Kasumi-1 (cell line): ENCODE data around the gene P3H2.
"Not testable (repeated sequence)": the region's sequence is repeated elsewhere in the genome, so short reads cannot be mapped to it uniquely, and the experiment has no call there.

Experiments used
- DNase-seq, 2 experiments: peaks; one replicate each; lab custom pipeline; 2025; lab: John Stamatoyannopoulos, UW

Gene P3H2

GRCh38 chr3:190120269-190121060 lies at the start of gene P3H2:
Gene P3H2, minus strand, starts transcription at chr3:190120897. Its CDS starts 166 bp downstream, at chr3:190120731.
- DNase-seq = peak; percentile 82 to 92

- DNase-seq = no peak
Measured at GRCh38 chr3:190169877-190170276, 49.2 kb upstream of the P3H2 start.

- no peak for DNase-seq
Measured at GRCh38 chr3:190169243-190169642, 48.5 kb upstream of the P3H2 start.

DNA sequence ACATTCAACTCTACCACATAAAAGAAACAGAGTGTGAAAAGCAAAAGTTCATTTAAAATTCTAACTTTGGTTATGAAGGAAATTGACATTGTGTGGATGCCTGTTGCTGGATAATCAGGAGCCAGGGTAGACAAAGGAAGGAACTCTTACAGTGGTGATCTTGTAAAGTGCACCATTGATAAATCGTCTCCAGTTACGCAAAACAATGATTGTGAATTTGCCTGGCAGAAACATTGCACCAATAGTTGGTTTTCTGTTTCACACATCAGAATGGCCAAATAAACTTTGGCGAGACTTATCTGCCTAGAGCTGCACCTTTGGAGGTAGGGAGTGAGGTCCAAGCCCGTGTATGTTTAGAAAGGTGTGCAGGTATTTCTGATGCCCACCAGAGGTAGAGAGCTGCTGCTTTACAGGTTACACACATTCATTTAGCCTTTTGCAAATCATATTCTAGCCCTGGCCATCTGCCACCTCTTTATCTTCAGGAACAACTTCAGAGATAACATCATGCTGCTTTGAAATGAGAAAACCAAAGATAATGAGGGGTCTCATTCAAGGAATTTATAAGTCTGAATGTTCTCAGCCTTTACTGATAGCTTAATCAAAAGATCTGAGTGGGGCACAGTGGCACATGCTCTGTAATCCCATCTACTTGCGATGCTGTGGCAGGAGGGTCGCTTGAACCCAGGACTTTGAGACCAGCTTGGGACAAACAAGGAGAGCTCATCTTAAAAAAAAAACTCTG lies 47.4 kb upstream of the P3H2 start:
- no peak for DNase-seq

- no peak for DNase-seq
Measured at GRCh38 chr3:190166948-190167347, 46.3 kb upstream of the P3H2 start.

DNA sequence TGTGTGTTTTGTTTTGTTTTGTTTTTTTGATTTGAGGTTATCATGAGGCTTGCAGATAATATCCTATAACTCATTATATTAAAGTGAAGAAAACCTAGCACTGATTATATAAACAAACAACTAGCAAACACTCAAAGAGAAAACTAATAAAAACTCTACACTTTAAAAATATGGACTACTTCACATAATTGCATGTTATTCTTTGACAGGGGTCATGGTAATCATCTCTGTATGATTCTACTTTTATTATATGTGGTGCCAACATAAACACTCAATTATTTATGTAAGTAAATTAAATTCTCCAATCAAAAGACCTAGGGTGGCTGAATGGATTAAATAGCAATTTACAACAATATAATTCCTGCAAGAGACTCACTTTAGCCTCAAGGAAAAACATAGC lies 44.6 kb upstream of the P3H2 start:
- DNase-seq = no peak

DNA sequence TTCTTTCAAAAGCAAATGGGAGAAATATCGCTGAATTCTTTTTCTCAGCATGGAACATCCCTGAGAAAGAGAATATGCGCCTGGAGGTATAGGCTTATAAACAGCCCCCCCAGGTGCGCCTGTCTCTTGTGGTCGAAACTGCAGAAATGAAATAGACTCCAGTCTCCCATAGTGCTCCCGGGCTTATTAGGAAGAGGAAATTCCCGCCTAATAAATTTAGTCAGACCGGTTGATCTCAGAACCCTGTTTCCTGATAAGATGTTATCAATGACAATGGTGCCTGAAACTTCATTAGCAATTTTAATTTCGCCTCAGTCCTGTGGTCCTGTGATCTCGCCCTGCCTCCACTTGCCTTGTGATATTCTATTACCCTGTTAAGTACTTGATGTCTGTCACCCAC lies 41.3 kb upstream of the P3H2 start:
- DNase-seq = not testable (repeated sequence)

DNA sequence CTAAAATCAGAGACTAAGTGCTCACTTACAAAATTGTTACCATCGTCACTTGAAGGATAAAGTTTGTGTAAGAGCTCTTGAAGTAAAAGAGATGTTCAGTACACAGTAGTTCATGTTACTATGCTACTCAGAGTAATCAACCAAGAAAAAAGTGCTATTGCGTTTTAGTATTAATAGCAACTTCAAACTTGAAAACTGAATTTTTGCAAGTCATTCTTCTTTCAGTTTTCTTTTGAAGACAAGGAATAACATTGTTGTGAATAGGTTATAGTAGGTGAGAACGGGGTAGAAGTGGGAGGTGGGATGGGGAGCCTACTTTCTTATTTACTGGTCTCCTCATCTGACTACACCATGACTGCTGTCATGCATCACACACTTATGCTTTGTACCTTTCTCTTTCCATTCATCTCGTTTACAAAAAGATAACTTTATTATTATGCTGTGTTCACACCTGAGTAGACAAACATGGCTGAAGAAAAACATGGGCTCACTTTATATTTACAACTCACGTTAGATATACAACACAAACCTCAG lies 39.3 kb upstream of the P3H2 start:
- no peak for DNase-seq

DNA sequence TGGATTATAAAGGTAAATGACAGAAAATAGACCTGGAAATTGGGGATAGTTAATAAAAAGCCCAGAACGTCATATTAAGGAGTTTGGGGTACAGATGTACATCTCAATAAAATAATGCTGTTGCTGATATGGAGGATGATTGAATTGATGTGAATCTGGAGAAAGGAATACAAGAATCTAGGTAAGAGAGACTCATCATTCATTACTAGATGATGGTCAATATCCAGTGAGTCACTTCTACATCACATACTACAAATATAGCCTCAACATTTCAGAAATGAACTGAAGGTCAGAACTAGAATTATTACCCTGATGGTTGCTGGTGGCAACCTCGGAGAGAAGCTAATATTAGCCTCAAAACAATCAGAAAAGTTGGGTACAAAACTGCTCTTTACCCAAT lies 37.6 kb upstream of the P3H2 start:
- DNase-seq = no peak

DNA sequence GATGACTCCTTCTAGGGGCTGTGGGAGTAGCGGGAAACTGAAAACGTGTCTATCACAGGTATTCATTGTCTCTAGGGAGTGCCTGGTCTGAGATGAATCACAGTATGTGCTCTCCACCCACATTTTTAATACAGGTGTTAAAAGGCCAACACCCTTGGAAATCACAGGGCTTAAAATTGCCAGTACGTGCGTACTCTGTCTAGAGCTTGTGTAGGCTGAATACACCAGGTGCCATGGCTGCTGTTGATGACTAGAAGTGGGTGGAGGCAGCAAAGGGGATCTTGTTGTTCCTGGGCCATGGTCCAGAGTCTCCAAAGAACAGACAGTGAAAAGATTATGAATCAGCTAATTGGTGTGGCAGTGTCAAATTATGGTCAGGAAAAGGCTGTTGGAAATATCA lies 35.1 kb upstream of the P3H2 start:
- DNase-seq = no peak

DNA sequence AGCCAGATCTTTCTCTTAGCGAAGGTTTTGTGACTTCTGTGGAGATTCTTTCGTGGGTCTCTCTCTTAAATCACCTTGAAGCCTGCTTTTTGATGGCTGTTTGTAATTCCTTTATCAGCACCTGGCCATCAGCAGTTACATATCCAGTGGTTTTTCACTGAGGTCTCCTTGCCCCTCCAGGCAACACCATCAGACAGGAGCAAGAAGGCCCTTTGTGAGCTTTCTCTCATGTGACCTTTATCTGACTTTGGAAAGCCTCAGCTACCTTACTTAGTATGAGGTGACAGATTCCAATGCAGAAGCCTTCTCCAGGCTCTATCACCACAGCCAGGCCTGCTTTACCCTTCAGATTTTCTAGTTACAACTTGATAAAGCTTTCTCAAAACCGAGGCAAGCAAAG lies 30.0 kb upstream of the P3H2 start:
- no peak for DNase-seq

- DNase-seq = not testable (repeated sequence)
Measured at GRCh38 chr3:190149830-190150619, 29.3 kb upstream of the P3H2 start.

GRCh38 chr3:190144793-190145192 lies 24.1 kb upstream of the P3H2 start:
- not testable (repeated sequence) for DNase-seq

DNA sequence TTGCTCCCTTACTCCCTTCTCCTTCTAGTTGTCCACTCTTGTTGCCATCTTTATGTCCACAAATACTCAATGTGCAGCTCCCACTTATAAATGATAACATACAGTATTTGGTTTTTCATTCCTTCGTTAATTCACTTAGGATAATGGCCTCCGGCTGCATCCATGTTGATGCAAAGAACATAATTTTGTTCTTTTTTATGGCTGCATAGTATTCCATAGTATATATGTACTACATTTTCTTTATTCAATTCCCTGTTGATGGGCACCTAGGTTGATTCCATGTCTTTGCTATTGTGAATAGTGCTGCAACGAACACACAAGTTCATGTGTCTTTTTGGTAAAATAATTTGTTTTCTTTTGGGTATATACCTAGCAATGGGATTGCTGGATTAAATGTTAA lies 21.3 kb upstream of the P3H2 start:
- DNase-seq = no peak

DNA sequence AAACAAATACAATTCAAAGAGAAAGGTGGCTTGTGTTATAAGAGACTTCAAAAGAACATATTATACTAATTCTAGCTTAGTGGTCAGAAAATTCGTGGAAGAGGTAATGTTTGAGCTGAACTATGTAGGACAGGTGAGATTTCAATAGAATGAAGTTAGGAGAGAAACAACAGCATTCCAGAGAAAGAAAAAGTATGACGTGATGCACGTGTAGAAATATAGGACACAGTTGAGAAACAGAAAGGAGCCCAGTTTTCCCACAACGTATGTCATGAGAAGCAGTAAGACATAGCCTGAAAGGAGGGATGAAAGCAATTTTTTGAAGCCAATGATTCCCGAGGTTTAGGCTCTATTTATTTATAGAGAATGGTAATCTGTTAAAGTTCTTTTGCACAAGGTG lies 18.7 kb upstream of the P3H2 start:
- DNase-seq = no peak

- DNase-seq = no peak
Measured at GRCh38 chr3:190132371-190132770, 11.7 kb upstream of the P3H2 start.

- DNase-seq = no peak
Measured at GRCh38 chr3:190131329-190131728, 10.6 kb upstream of the P3H2 start.

DNA sequence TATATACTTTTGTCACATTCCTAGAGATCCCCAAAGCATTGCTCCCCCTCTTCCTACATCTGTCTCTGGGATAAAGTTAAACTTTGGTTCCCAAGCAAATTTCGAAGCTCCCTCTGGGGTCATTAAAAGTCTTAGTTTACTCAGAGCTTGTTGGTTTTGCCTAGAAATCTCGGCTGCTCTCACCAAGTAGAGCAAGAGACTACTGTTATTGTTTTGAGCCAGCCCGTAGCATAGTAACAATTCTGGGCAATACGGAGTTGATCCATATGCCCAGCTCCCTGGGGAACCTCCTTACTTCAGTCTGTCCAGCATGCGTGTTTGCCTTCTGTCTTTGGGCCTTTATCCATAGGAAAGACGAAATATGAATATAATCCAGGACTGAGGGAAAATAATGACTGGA lies 10.0 kb upstream of the P3H2 start:
- DNase-seq = no peak

- DNase-seq = no peak
Measured at GRCh38 chr3:190130037-190130436, 9.3 kb upstream of the P3H2 start.

GRCh38 chr3:190127797-190128196 lies 7.1 kb upstream of the P3H2 start:
- no peak for DNase-seq

- no peak for DNase-seq
Measured at GRCh38 chr3:190127195-190127594, 6.5 kb upstream of the P3H2 start.

- no peak for DNase-seq
Measured at GRCh38 chr3:190125436-190126068, 4.9 kb upstream of the P3H2 start.
